H9 (cell line): ENCODE measurements around the gene TMEM176A. TPM values are rescaled to one million over a fixed set of nuclear protein-coding genes. Genes with fewer than 3 reads are reported as not detected.

Source experiments
- DNase-seq: peaks from one replicate; pipeline ENCODE4 v3.0.0-alpha.2; 2017
- H2AFZ ChIP-seq: one replicate; pipeline ENCODE4 v1.6.1; 2013; ENCODE audit warnings: mild to moderate bottlenecking, low read length, control low read depth, moderate library complexity
- H2AK5ac ChIP-seq: 2 replicates; pipeline ENCODE4 v1.6.1; 2013; ENCODE audit warnings: low read length, control low read depth, mixed read lengths; ENCODE audit not compliant: insufficient read length
- H2BK120ac ChIP-seq: one replicate; pipeline ENCODE4 v1.6.1; 2013; ENCODE audit warnings: low read depth, mild to moderate bottlenecking, low read length, control low read depth, inconsistent platforms; ENCODE audit not compliant: poor library complexity, severe bottlenecking
- H2BK12ac ChIP-seq: 2 replicates; pipeline ENCODE4 v1.6.1; 2013; ENCODE audit warnings: low read length, control low read depth, mixed read lengths, low read depth; ENCODE audit not compliant: insufficient read length
- H2BK15ac ChIP-seq: 2 replicates; pipeline ENCODE4 v1.6.1; 2013; ENCODE audit warnings: low read depth, low read length, control low read depth
- H2BK20ac ChIP-seq: one replicate; pipeline ENCODE4 v1.6.1; 2013; ENCODE audit warnings: low read depth, mild to moderate bottlenecking, low read length, control low read depth, inconsistent platforms; ENCODE audit not compliant: poor library complexity, severe bottlenecking
- H2BK5ac ChIP-seq: 2 replicates; pipeline ENCODE4 v1.6.1; 2013; ENCODE audit warnings: low read length, control low read depth, mixed read lengths; ENCODE audit not compliant: insufficient read length
- H3K14ac ChIP-seq: 2 replicates; pipeline ENCODE4 v1.6.1; 2013; ENCODE audit warnings: low read length, control low read depth; ENCODE audit not compliant: insufficient read depth
- H3K18ac ChIP-seq: 2 replicates; pipeline ENCODE4 v1.6.1; 2013; ENCODE audit warnings: low read depth, mild to moderate bottlenecking, mixed read lengths, low read length, control low read depth; ENCODE audit not compliant: insufficient read length
- H3K23ac ChIP-seq: 2 replicates; pipeline ENCODE4 v1.6.1; 2013; ENCODE audit warnings: low read length, control low read depth, mixed read lengths, low read depth; ENCODE audit not compliant: insufficient read length
- H3K23me2 ChIP-seq: 2 replicates; pipeline ENCODE4 v1.6.1; 2013; ENCODE audit warnings: low read depth, mild to moderate bottlenecking, mixed read lengths, low read length, control low read depth; ENCODE audit not compliant: insufficient read length, poor library complexity, severe bottlenecking
- H3K27ac ChIP-seq: 2 replicates; pipeline ENCODE4 v1.5.1; 2013; ENCODE audit warnings: low read length, control low read depth, mixed read lengths, low read depth; ENCODE audit not compliant: insufficient read length
- H3K27me3 ChIP-seq: 2 replicates; pipeline ENCODE4 v1.6.1; 2013; ENCODE audit warnings: low read length, control low read depth, inconsistent platforms; ENCODE audit not compliant: insufficient read depth
- H3K4ac ChIP-seq: 2 replicates; pipeline ENCODE4 v1.6.1; 2013; ENCODE audit warnings: low read depth, mild to moderate bottlenecking, control low read depth, inconsistent platforms, low read length, moderate library complexity
- H3K4me1 ChIP-seq: 2 replicates; pipeline ENCODE4 v1.6.1; 2013; ENCODE audit warnings: low read length, control low read depth, inconsistent platforms; ENCODE audit not compliant: insufficient read depth
- H3K4me2 ChIP-seq: 2 replicates; pipeline ENCODE4 v1.6.1; 2013; ENCODE audit warnings: low read length, control low read depth, mixed read lengths; ENCODE audit not compliant: insufficient read length, insufficient read depth
- H3K56ac ChIP-seq: 2 replicates; pipeline ENCODE4 v1.6.1; 2013; ENCODE audit warnings: low read depth, mild to moderate bottlenecking, mixed read lengths, low read length, control low read depth; ENCODE audit not compliant: insufficient read length
- H3K79me1 ChIP-seq: 2 replicates; pipeline ENCODE4 v1.6.1; 2013; ENCODE audit warnings: low read depth, mild to moderate bottlenecking, moderate library complexity, low read length, control low read depth, inconsistent platforms; ENCODE audit not compliant: insufficient read depth, poor library complexity, severe bottlenecking
- H3K79me2 ChIP-seq: 2 replicates; pipeline ENCODE4 v1.6.1; 2013; ENCODE audit warnings: low read length, control low read depth, inconsistent platforms; ENCODE audit not compliant: insufficient read depth
- H3K9ac ChIP-seq: 2 replicates; pipeline ENCODE4 v1.6.1; 2013; ENCODE audit warnings: low read length, control low read depth, mixed read lengths; ENCODE audit not compliant: insufficient read length; ENCODE audit errors: extremely low read depth
- H3K9me3 ChIP-seq: one replicate; pipeline ENCODE4 v1.6.1; 2013; ENCODE audit warnings: low read depth, low read length, inconsistent platforms; ENCODE audit not compliant: control insufficient read depth
- H3T11ph ChIP-seq: one replicate; pipeline ENCODE4 v1.6.1; 2013; ENCODE audit warnings: mild to moderate bottlenecking, low read length, control low read depth, inconsistent platforms
- H4K20me1 ChIP-seq: one replicate; pipeline ENCODE4 v1.6.1; 2013; ENCODE audit not compliant: control insufficient read depth, insufficient read length, insufficient read depth
- H4K5ac ChIP-seq: 2 replicates; pipeline ENCODE4 v1.6.1; 2013; ENCODE audit warnings: low read depth, mild to moderate bottlenecking, mixed read lengths, low read length, control low read depth; ENCODE audit not compliant: insufficient read length
- H4K8ac ChIP-seq: replicated peaks from 2 replicates; pipeline ENCODE4 v1.6.1; 2013; ENCODE audit warnings: low read length, control low read depth, mixed read lengths, low read depth; ENCODE audit not compliant: insufficient read length
- H4K91ac ChIP-seq: 2 replicates; pipeline ENCODE4 v1.6.1; 2013; ENCODE audit warnings: low read depth, mild to moderate bottlenecking, moderate library complexity, mixed read lengths, low read length, control low read depth; ENCODE audit not compliant: insufficient read length
- H3K27ac Mint-ChIP-seq, 3 experiments: 2 replicates in 2 of 3; 3 replicates in 1 of 3; pipeline ENCODE4 v1.8.0; 2020 to 2021; ENCODE audit warnings: mixed read lengths in 3 of 3, mild to moderate bottlenecking in 1 of 3, moderate library complexity in 1 of 3
- H3K27me3 Mint-ChIP-seq: 2 replicates; pipeline ENCODE4 v1.8.0; 2021; ENCODE audit warnings: low read depth, mild to moderate bottlenecking, moderate library complexity, mixed read lengths
- H3K36me3 Mint-ChIP-seq, 3 experiments: 2 replicates in 2 of 3; 3 replicates in 1 of 3; pipeline ENCODE4 v1.8.0; 2020 to 2021; ENCODE audit warnings: low read depth in 3 of 3, mixed read lengths in 3 of 3; ENCODE audit not compliant: insufficient read depth in 1 of 3
- H3K4me1 Mint-ChIP-seq, 2 experiments: 2 replicates each; pipeline ENCODE4 v1.8.0; 2020; ENCODE audit warnings: mixed read lengths in 2 of 2
- H3K4me3 Mint-ChIP-seq, 2 experiments: 2 replicates in 1 of 2; 3 replicates in 1 of 2; pipeline ENCODE4 v1.8.0; 2020 to 2021; ENCODE audit warnings: mild to moderate bottlenecking in 2 of 2, mixed read lengths in 2 of 2, moderate library complexity in 1 of 2
- H3K9me3 Mint-ChIP-seq, 2 experiments: 2 replicates in 1 of 2; 3 replicates in 1 of 2; pipeline ENCODE4 v1.8.0; 2020; ENCODE audit warnings: mild to moderate bottlenecking in 2 of 2, mixed read lengths in 2 of 2, moderate library complexity in 1 of 2
- total RNA-seq: library from RNA; stranded (reverse); gene quantifications from 2 replicates; pipeline ENCODE4 v1.2.1, GENCODE V29; 2021
- TF ChIP-seq, protein P1 (sequence below): fragments of 200-600 bp; sonication (generic); conservative IDR thresholded peaks from 3 replicates; pipeline ENCODE4 v1.8.0; 2021; ENCODE audit warnings: antibody characterized with exemption, mild to moderate bottlenecking

TMEM176A gene
- total RNA-seq, 1 experiment from 2014 or later, result not detected

GRCh38 chr7:150766334-150766709 lies 34.2 kb upstream of the TMEM176A start:
- H3K79me1 ChIP-seq, result no peaks in the 10 kb centered on the region
- no peaks in the 10 kb centered on the region for H3K23me2 ChIP-seq
- no peak overlapping the region for H3K4me2 ChIP-seq
- no peaks in the 10 kb centered on the region; the same call in 1 of the 2 replicates for H3K79me2 ChIP-seq
- H3K27ac ChIP-seq, result no peak overlapping the region
- Mint-ChIP-seq H3K36me3 (no peaks in the 10 kb centered on the region; a peak in 1 of 7 replicates), H3K4me1 (peaks cover 9 to 12% of the 10 kb centered on the region in 2 experiments), H3K4me3 (no peak overlapping the region), H3K9me3 (peaks cover 2 to 3% of the 10 kb centered on the region in 2 experiments; a peak in 2 of 5 replicates), H3K27ac (no peak overlapping the region), H3K27me3 (peaks cover 45% of the 10 kb centered on the region)
- H3T11ph ChIP-seq, result no peak overlapping the region
- no peak overlapping the region for H2AK5ac ChIP-seq
- no peak overlapping the region for H3K56ac ChIP-seq
- H2BK120ac ChIP-seq, result no peak overlapping the region
- no peaks in the 10 kb centered on the region for H3K9me3 ChIP-seq
- no peak overlapping the region for H4K5ac ChIP-seq
- no peak overlapping the region for H4K91ac ChIP-seq
- no peak overlapping the region for H3K18ac ChIP-seq
- H3K4ac ChIP-seq, result no peak overlapping the region
- no peak overlapping the region for H2BK20ac ChIP-seq
- DNase-seq, result no peak
- TF ChIP-seq, protein P1, sequence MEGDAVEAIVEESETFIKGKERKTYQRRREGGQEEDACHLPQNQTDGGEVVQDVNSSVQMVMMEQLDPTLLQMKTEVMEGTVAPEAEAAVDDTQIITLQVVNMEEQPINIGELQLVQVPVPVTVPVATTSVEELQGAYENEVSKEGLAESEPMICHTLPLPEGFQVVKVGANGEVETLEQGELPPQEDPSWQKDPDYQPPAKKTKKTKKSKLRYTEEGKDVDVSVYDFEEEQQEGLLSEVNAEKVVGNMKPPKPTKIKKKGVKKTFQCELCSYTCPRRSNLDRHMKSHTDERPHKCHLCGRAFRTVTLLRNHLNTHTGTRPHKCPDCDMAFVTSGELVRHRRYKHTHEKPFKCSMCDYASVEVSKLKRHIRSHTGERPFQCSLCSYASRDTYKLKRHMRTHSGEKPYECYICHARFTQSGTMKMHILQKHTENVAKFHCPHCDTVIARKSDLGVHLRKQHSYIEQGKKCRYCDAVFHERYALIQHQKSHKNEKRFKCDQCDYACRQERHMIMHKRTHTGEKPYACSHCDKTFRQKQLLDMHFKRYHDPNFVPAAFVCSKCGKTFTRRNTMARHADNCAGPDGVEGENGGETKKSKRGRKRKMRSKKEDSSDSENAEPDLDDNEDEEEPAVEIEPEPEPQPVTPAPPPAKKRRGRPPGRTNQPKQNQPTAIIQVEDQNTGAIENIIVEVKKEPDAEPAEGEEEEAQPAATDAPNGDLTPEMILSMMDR, result no peak
- H3K14ac ChIP-seq, result no peak overlapping the region
- no peak overlapping the region for H2BK12ac ChIP-seq
- no peak overlapping the region for H2AFZ ChIP-seq
- H4K8ac ChIP-seq, result no peak overlapping the region
- no peak overlapping the region for H2BK5ac ChIP-seq
- H4K20me1 ChIP-seq, result no peaks in the 10 kb centered on the region
- no peaks in the 10 kb centered on the region for H3K4me1 ChIP-seq
- H3K27me3 ChIP-seq, result no peaks in the 10 kb centered on the region
- H3K23ac ChIP-seq, result no peak overlapping the region
- H3K9ac ChIP-seq, result no peak overlapping the region
- no peak overlapping the region for H2BK15ac ChIP-seq
